Stimulated activated CD8-positive, alpha-beta memory T cell treated with anti-CD3 and anti-CD28 coated beads, Interleukin-4, amount 100 ng/mL, for 24 hours (primary cell): Measurements from ENCODE around the gene PREB.
"Not testable (repeated sequence)": the region's sequence is repeated elsewhere in the genome, so short reads cannot be mapped to it uniquely, and the experiment has no call there.

Experiments used
- DNase-seq: peaks from one replicate; pipeline ENCODE4 v3.0.0-alpha.2; 2020; ENCODE audit warnings: low read depth

Gene PREB

DNA sequence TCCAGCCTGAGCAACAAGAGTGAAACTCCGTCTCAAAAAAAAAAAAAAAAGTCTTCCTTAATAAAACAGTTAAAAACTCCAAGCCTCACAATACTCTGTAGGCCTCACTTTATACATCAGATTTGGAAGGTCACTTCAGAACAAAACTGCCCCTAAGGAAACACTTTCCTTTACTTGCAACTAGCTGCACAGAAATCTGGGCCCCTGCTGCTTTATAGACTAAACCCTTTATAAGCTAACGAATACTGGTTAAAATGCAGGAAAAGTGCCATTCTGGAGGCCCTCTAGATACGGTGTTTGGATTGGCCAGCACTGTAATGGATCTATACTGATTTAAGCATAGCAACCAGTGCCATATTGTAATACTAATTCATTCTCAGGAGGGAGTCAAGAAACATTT is 9.3 kb downstream of the PREB start:
- DNase-seq = no peak

DNA sequence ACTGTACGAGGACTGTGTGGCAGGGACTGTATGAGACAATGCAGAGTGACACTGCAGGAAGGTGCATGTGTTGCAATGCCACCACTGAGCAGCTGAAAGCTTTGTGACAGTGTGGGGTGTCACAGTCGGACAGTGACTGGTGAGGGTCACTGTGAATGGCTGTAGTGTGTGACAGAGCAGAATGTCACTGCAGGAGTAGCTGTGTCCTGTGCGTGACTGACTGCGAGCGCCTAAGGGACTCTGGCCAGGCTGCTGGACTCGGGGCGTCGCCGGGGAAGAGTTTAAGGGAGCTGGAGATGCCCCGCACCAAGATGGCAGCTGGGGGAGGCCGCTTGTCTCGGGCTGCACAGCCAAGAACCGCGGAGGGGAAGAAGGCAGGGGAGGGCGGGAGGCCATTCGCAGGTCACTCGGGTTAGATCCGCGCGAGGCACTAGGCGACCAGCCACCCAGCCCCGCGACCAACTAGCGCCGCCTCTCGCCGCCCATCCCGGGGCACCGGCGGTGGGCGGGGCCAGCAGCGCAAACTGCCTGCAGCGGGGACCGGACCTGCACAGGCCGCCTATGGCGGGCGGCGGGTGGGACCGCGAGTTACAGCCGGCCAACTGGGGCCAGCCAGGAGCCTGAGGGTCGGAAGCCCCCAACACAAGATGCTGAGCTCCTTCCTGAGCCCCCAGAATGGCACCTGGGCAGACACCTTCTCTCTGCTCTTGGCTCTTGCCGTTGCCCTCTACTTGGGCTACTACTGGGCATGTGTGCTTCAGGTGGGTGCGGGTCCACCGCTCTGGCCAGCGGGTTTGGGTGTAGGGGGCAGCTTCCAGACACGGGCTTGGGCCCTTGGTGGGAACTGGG is 10.9 kb downstream of the PREB start, which contains the start of gene ABHD1:
Gene ABHD1, plus strand, starts transcription at position 514 of the 849 bp plus-strand sequence. Its CDS starts 134 bp downstream, at position 648.
- peak; percentile 38 for DNase-seq

DNA sequence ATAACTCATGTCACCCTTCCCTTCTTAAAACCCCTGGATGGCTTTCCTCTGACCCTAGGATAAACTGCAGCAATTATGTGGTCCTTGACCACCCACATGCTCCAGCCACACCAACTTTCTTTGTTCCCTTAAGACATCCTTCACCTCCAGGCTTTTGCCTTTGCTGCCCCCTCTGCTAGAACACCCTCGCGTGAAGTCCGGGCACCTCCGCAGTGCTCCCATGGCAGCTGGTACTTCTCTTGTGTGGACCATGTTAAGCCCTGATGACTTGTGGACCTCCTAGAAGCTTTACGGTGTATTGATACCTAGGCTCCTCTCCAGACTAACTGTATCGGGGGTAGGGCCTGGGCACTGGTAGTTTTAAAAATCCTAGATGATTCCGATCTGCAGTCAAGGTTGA is 11.6 kb downstream of the PREB start:
- DNase-seq = no peak

DNA sequence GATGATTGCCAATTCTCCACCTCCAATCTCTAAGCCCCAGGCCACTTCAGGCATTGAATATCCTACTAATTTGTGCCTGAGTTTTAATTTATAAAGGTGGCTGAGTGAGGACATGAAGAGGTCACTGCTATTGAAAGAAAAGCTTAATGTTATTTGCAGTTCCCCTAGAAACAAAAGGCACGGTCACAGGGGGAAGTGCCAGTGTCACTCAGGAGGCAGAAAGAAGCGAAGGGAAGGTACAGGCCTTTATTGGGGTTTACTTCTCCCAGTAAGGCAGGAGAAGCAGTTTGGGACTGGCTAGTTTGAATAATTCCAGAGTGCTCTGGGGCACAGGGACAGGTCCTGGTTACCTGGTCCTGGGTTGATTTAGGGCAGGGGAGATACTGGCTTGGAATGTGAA is 12.5 kb downstream of the PREB start:
- no peak for DNase-seq

DNA sequence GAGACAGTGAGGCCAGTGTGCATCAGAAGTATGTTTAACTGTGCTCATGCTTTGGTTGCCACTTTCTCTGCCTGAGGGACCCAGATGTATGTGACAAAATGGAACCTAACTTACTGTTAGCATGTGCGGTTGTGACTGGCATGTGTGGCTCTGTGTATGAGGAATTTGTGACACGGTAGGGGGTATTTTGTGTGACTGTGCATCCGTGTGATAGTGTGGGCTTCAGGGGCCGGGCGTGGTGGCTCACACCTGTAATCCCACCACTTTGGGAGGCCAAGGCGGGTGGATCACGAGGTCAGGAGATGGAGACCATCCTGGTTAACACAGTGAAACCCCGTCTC is 15.1 kb downstream of the PREB start:
- not testable (repeated sequence) for DNase-seq

DNA sequence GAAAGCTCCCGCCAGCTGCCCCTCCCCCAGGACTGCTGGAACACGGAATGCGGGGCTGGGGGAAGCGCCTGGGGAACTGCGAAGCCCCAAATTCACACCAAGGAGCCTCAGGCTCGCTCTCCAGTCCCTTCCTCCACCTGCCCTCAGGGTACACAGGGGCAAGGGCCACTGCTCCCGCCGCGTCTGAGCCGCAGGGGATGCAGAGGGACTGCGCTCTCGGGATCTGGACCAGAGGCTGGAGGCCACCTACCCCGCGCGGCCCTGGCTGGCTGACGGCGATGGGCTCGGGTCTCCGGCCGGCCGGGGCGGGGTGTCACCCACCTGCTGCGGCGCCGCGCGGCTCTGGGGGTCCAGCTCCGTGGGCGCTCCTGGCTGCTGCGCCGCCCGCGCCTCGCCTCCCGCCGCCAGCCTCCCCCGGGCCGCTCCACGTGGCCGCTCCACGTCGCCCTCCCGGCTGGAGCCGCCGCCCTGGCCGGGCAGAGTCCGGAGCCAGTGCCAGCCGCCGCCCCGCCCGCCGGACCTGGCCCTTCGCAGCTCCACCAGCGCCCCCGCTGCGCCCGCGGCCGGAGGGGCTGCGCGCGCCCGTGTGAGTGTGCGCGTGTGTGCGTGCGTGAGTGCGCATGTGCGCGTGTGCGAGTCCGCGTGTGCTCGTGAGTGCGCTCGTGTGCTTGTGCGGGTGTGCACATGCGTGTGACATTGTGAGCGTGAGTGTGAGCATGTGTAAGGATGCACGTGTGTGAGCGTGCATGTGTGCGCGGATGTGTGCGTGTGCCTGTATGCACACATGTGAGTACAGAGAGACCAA is 15.7 kb downstream of the PREB start, which contains the start of gene CGREF1:
Gene CGREF1, minus strand, starts transcription at position 604 of the 805 bp plus-strand sequence. CDS start 14,762 bp downstream, outside the sequence.
- DNase-seq = no peak

DNA sequence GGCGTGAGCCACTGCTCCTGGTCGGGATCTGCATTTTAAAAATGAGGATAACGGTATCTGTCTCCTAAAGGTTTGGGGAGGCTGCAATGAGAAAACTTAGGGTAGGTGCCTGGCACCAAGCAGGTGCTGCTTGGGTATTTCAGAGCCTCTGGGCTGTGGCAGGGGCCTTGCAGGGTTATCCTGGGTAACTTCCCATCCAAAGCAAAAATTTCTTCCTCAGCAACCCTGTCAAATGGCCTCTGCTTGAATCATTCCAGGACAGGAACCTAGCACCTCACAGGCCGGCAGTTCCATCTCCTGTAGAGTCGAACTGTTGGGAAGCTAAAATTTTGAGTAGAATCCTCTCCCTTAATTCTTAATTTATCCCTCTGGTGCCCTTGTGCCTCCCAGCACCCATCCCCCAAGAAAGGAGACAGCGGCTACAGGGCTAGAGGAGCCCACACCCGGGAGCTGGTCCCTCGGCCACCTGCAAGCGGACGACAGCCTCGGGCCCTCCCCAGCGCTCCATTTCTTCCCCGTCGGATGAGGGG is 16.4 kb downstream of the PREB start:
- no peak for DNase-seq

DNA sequence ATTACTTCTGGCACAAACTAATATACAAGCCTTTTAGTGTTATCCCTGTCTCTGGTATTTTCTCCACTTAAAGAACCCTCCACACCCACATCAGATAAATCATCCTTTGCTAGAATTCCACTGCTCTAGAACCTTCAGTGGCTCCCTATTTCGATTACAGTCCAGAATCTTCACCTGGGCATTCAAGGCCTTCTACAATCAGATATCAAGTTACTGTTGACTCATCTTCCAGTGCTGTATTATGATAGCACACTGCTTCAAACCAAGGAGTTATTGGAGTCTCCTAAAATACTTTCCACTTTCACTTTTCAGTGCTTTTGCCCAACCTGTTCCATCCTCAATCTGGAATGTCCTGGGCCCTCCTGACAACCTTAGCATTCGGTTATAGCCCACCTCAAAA is 18.9 kb downstream of the PREB start:
- no peak for DNase-seq

DNA sequence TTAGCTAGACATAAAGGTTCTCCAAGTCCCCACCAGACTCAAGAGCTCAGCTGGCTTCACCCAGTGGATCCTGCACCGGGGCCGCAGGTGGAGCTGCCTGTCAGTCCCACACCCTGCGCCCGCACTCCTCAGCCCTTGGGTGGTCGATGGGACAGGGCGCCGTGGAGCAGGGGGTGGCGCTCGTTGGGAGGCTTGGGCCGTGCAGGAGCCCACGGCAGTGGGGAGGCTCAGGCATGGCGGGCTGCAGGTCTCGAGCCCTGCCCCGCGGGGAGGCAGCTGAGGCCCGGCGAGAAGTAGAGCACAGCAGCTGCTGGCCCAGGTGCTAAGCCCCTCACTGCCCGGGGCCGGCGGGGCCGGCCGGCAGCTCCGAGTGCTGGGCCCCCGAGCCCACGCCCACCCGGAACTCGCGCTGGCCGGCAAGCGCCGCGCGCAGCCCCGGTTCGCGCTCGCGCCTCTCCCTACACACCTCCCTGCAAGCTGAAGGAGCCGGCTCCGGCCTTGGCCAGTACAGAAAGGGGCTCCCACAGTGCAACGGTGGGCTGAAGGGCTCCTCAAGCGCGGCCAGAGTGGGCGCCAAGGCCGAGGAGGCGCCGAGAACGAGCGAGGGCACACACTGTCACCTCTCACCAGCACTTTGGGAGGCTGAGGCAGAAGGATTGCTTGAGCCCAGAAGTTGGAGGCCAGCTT is 22.9 kb downstream of the PREB start:
- DNase-seq = not testable (repeated sequence)

DNA sequence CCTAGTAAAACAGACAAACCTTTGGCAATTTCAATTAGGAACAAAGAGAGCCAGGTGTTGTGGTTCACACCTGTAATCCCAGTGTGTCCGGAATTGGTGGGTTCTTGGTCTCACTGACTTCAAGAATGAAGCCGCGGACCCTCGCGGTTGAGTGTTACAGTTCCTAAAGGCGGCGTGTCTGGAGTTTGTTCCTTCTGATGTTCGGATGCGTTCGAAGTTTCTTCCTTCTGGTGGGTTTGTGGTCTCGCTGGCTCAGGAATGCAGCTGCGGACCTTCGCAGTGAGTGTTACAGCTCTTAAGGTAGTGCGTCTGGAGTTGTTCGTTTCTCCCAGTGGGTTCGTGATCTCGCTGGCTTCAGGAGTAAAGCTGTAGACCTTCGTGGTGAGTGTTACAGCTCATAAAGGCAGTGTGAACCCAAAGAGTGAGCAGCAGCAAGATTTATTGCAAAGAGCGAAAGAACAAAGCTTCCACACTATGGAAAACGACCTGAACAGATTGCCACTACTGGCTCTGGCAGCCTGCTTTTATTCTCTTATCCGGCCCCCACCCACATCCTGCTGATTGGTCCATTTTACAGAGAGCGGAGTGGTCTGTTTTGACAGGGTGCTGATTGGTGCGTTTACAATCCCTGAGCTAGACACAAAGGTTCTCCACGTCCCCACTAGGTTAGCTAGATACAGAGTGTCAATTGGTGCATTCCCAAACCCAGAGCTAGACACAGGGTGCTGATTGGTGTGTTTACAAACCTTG is 23.7 kb downstream of the PREB start:
- DNase-seq = not testable (repeated sequence)

DNA sequence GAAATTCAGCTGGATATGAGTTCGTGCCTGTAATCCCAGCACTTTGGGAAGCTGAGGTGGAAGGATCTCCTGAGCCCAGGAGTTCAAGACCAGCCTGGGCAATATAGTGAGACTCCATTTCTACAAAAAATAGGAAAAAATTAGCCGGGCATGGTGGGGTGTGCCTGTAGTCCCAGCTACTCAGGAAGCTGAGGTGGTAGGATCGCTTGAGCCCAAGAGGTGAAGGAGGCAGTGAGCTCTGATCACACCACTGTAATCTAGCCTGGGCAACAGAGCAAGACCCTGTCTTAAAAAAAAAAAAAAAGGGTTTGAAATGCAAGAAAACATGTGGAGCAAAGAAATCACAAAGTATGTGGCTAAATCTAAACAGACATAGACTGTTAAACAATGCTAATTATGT is 25.4 kb downstream of the PREB start:
- DNase-seq = no peak

DNA sequence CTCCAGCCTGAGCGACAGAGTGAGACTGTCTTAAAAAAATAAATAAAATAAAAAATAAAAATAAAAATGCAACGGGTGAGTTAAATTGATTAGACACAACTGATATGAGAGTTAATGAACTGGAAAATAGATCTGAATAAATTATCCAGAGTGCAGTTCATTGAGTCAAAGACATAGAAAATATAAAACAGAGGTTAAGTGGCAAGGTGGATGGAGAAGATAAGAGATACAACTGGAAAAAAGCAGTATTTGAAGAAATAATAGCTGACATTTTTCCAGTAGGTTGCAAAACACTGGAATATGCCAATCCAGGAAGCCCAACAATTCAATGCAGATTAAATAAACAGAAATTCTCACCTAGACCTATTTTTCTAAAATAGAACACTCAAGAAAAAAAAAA is 26.2 kb downstream of the PREB start:
- no peak for DNase-seq

DNA sequence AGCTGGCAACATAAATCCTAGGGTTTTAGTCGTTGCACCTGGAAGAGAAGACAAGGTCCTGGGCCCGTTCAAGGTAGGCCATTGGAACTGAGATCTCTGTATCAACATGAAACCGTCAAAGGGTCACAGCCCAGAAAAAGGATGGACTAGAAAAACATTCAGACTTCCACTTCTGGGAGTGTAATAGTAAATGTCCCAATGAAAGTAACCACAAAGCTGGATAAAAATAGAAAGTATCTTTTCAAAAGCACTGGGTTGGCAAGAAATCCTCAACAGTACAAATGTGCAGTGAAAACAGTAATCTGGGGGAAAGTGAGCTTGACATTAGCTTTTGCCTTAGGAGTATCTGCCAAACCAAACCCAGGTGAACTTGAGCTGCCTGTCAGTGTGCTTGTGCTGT is 28.5 kb downstream of the PREB start:
- DNase-seq = no peak

DNA sequence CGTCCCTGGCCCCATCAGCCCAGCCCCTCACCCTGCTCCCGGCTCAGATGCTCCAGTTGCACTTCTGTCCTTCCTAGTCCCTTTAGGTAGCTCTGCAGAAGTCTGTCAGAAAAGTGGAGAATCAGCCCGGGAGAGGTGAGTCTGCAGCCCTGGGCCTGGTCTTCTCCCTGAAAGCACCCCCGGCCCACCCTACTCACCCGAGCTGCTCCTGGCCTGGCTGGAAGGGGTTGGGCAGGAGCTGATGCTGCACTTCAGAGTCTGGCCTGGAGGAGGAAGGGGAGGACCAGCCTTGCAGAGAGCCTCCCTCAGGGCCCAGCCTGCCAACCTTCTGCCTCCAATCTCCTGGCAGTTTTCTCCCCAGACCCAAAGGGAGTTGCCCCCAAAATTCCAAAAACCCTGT is 32.1 kb downstream of the PREB start:
- DNase-seq = no peak

DNA sequence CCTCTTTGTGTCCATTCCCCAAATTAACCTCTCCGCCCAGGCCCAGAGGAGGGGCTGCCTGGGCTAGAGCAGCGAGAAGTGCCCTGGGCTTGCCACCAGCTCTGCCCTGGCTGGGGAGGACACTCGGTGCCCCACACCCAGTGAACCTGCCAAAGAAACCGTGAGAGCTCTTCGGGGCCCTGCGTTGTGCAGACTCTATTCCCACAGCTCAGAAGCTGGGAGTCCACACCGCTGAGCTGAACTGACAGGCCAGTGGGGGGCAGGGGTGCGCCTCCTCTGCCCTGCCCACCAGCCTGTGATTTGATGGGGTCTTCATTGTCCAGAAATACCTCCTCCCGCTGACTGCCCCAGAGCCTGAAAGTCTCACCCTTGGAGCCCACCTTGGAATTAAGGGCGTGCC is 34.4 kb downstream of the PREB start:
- DNase-seq = no peak

DNA sequence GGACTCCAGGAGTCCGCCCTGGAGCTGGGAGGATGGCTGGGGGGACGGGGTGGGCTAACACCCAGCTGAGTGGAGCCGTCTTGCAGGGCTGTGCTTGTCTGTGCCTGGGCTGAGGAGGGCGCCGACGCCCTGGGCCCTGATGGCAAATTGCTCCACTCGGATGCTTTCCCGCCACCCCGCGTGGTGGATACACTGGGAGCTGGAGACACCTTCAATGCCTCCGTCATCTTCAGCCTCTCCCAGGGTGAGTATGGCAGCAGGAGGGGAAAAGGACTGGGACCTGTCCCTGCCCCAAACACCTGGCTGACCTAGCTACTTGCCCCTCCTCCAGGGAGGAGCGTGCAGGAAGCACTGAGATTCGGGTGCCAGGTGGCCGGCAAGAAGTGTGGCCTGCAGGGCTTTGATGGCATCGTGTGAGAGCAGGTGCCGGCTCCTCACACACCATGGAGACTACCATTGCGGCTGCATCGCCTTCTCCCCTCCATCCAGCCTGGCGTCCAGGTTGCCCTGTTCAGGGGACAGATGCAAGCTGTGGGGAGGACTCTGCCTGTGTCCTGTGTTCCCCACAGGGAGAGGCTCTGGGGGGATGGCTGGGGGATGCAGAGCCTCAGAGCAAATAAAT is 35.0 kb downstream of the PREB start:
- no peak for DNase-seq

DNA sequence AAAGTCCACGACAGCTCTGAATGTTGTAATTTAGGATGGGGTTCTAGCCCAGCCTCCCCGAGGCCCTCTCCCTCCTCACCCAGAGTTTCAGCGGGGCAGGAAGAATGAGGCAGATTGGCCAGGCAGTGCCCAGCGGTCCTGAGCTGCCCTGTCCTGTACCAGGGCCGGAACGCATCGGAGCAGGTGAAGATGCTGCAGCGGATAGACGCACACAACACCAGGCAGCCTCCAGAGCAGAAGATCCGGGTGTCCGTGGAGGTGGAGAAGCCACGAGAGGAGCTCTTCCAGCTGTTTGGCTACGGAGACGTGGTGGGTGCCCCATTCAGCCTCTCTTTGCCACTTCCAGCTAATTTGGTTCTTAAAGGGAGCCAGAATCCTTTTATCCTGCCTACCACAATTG is 37.1 kb downstream of the PREB start:
- no peak for DNase-seq

DNA sequence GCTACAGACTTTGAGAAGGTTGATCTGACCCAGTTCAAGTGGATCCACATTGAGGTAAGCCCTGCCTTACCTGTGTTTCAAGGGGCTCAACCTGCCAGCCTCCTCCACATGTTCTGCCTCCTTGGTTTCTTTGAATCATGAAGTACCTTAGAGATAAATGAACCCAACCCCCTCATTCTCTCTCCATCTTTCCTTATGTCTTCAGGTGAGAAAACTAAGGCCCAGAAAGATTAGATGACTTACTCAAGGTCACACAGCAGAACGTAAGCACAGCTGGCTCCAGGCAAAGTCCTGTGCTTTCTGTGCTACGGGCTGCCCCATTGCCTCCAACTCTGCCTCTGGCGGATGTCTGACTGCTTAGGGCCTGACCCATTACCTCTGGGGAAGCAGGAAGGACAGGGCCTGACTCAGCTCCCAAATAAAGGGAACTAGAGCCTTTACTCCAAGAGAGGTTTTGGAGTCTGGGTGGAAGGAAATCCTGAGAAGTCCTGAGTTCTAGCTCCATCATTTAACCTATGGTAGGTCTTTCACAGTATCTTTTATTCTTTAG is 37.6 kb downstream of the PREB start:
- DNase-seq = no peak

DNA sequence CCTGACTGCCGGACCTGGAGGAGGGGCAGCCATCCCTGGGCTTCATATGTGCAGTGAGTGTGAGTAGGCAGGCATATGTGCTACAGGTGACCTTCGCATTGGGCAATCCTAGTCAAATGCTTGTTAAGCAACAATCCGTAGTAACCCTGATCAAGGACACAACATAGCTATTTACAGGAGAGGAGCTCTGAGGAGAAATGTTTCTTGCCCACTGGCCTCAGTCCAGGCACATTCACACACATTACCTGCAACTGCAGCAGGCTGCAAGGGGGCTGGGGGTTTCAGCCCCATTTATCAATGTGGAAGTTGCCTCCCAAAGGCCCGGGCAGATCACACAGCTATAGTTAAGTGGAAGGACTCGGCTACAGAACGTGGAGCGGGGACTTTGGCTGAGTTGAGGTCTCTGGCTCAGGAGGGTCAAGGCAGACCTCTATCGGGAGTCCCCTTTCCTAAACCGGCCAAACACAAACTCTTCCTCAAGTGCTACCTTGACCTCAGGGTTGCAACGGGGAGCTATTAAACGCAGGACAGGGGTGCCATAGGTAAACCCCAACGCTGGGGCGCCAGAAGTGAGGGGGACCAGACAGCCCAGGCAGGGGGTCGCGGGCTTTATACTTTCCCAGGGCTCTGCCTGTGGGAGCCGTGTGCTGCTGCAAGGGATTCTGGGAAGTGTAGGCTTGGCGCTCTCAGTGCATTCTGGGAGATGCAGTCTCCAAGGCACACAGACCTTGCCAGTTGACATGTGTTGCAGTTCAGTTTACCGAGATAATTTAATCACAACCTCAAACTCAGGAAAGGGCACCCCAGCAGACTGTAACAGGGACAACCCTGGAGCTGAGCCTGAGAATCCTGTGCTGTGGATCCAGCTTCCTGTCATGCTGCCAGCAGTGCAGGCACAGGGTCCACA is 38.4 kb downstream of the PREB start:
- no peak for DNase-seq

DNA sequence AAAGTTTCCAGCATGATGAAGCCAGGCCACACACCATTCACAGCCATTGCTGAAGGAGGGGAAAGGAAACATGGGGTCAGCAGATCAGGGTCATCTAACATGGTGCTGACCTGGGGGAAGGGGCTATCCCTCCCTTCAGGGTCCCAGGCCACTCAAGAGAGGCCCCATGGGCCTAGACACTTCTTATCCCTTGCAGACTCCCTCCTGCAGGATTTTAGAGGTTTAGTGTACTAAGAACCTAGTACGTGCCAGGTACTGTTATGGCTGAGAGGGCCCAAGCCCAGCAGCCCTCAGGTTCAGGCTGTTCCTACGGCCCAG is 39.0 kb downstream of the PREB start:
- DNase-seq = no peak
